GM18867 (cell line): ENCODE data around the gene UNC119B.
A peak's percentile ranks its signal among the peaks of the same experiment; 100 is the strongest.
"Not testable (repeated sequence)": the region's sequence is repeated elsewhere in the genome, so short reads cannot be mapped to it uniquely, and the experiment has no call there.

ENCODE experiments used
- ATAC-seq: cut with Tn5 transposase; IDR thresholded peaks from one replicate; pipeline ENCODE4 v1.9.1; 2021; ENCODE audit warnings: mild to moderate bottlenecking, moderate library complexity; ENCODE audit not compliant: unreplicated experiment

UNC119B gene

GRCh38 chr12:120710031-120710804 lies at the start of gene UNC119B:
UNC119B (plus strand) TSS chr12:120710458; CDS start chr12:120710475, 17 bp downstream.
- ATAC-seq = peak; percentile 74

DNA sequence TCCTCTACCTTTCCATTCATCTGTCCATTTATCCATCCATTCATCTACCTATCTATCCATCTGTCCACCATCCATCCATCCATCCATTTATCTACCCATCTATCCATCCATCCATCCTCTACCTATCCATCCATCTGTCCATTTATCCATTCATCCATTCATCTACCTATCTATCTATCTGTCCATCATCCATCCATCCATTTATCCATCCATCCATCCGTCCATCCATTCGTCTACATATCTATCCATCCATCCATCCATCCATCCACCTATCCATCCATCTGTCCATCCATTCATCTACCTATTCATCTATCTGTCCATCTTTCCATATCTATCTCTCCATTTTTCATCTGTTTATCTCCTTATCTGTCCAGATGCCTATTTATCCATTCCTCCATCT lies 48.8 kb upstream of the UNC119B start:
- no peak for ATAC-seq

DNA sequence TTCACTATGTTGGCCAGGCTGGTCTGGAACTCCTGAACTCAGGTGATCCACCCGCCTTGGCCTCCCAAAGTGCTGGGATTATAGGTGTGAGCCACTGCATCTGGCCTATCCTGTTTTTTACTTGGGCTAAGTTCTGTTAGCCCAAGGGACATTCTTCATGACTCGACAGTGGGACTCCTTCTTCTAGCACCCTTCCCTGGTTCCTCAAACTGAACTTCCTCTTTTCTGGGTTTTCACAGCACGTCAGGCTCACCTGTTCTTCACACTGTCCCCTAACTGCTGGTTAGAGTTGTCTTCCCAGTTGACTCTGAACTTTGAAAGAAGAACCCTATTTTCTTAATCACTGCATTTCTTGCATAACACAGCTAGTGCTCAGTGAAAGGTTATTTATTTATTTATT lies 47.4 kb upstream of the UNC119B start:
- ATAC-seq = peak; percentile 69

DNA sequence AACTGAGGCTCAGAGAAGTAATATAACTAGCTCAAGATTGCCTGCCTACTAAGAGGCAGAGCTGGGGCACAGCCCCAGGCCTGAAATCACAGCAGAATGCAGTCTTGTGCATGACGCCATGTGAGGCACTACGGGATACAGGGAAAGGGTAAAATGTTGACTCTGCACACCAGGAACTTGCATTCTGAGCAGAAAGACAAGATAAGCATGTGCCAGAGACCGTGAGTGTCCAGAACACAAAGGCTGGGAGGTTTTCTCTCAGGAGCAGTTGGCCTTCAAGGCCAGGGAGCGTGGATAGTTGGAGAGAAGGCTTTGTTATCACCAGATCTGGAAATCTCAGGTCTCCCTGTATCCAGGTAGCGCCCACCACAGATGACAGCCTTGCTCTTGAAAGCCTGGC lies 46.5 kb upstream of the UNC119B start:
- no peak for ATAC-seq

- no peak for ATAC-seq
Observed at GRCh38 chr12:120666571-120667390, 43.5 kb upstream of the UNC119B start.

- no peak for ATAC-seq
Observed at GRCh38 chr12:120668091-120668867, 42.0 kb upstream of the UNC119B start.

DNA sequence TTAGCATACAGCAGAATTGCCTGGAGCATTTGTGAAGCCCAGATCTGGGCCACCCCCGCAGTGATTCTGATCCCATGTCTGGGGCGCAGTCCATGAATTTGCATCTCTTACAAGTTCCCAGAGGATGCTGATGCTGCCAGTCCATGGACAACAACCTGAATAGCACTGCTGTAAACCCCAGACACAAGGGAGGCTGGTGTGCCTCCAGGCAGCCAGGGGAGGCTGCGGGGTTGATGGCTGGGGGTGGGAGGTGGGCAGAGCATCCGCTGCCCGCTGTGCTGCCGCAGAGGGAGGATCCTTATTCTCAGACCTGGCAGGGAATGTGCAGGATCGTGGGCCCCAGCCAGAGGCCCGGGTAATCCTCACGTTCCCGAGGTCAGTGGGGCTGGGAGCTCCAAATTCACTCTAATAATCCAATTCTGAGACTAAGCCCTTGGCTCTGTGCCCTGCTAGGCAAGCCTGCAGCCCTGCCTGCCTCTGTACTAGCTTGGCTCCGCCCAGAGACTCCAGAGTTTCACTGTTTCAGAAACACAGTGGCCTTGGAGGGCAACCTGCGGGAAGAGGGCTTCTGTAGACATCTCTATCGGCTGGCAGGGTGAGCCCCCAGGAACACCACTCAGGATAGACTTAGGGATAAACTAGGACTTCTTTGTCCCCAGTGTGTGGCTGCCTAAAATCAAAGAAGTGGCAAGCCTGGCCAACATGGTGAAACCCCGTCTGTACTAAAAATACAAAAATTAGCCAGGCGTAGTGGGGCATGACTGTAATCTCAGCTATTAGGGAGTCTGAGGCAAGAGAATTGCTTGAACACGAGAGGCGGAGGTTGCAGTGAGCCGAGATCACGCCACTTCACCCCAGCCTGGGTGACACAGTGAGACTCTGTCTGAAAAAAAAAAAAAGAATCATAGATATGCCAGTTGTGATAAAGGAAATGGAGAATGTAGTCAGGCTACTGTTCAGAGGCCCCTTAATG lies 41.1 kb upstream of the UNC119B start:
- ATAC-seq = peak; percentile 52

- not testable (repeated sequence) for ATAC-seq
Observed at GRCh38 chr12:120670237-120670636, 40.0 kb upstream of the UNC119B start.

- no peak for ATAC-seq
Observed at GRCh38 chr12:120670667-120671066, 39.6 kb upstream of the UNC119B start.

GRCh38 chr12:120674097-120674636 lies 36.1 kb upstream of the UNC119B start:
- ATAC-seq = no peak

GRCh38 chr12:120677765-120678473 lies 32.3 kb upstream of the UNC119B start:
- ATAC-seq = no peak

GRCh38 chr12:120678572-120678971 lies 31.7 kb upstream of the UNC119B start:
- ATAC-seq = no peak

GRCh38 chr12:120680165-120680738 lies 30.0 kb upstream of the UNC119B start:
- no peak for ATAC-seq

GRCh38 chr12:120684523-120684932 lies 25.7 kb upstream of the UNC119B start:
- ATAC-seq = no peak

- ATAC-seq = no peak
Observed at GRCh38 chr12:120685522-120685921, 24.7 kb upstream of the UNC119B start.

DNA sequence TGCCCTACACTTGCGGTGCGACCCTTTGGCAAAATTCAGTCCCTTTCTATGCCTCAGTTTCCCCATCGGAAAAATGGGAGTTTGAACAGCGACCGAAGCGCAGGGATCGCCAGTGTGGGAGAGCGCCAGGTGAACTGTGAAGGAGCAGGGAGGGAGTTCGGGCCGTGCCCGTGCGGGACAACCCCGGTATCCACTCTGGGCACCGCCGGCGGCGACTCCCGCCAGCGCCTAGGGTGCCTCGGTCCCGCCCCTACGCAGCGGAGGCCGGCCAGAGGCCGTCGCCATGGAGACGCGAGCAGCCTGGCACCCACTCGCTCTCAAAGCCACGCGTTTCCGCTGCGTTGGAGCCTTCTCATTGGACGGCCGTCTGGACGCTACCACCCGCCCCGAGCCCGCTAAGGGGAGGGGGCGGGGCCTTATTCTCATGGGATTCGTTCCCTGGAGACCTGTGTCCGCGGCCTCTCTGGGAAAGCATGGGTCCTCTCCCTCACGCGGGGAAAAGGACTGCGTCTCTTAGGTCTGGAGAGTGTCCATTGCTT lies 24.0 kb upstream of the UNC119B start:
- peak; percentile 72 for ATAC-seq

DNA sequence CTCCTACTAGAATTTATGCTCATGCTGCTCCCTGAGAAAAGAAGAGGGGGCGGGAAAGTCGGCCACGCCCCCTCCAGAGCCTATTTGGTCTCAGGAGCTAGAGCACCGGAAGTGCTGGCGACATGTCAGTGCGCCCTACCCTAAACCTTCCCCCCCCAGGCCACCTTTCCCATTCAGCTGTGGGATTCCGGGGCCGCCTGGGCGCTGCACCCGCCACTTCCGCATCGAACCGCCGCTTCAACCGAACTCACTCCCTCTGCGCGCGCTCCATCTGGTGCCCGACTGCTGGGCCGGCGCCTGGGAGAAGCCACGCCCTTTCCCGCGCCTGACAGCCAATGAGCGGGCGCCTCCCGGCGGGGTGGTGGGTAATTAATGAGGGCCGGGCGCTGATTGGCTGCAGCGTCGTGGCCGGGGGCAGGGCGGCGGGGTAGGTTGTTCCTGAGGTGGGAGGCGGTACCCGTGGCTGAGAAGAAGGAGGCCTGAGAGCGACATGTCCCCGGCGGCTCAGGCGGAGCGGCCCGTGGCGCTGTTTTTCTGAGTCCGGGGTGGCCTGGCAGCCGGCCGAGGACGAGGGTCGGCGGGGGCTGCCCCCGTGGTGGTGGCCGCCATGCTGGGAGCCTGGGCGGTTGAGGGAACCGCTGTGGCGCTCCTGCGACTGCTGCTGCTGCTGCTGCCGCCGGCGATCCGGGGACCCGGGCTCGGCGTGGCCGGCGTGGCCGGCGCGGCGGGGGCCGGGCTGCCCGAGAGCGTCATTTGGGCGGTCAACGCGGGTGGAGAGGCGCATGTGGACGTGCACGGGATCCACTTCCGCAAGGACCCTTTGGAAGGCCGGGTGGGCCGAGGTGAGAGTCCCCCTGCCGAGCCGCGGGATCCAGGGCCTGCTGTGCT lies 23.3 kb upstream of the UNC119B start, which contains the start of gene MLEC:
Gene MLEC, plus strand, starts transcription at position 460 of the 888 bp plus-strand sequence. Its CDS starts 148 bp downstream, at position 608.
- ATAC-seq = peak; percentile 69
